ENCODE measurements around the gene AKNA.
"Not testable (repeated sequence)": the region's sequence is repeated elsewhere in the genome, so short reads cannot be mapped to it uniquely, and the experiment has no call there.

The AKNA gene

DNA sequence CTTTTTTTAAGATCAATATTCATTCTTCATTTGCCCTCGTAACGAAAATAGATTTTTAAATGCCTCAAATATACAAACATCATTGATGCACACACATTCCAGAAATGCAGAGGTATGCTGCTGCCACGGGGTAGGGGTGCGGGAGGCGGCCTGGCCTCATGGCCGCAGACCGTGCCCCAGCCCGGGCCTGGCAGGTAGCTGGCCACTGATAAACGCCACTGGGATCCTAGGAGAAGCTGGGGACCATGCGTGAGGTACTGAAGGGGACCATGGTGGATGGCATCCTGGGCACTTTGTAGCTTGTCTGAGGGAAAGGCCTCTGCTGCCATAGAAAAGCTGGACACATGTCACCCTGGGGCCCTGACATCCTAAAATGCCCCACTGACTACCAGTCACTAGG lies 51.6 kb downstream of the AKNA start:
- Histone ChIP-seq H3K4me1 (ENCODE audit: control insufficient read depth, insufficient read depth, low read length, poor library complexity, severe bottlenecking) (no peaks in the 10 kb centered on the region), H3K36me3 (ENCODE audit: control insufficient read depth, insufficient read depth, low read length) (peaks cover 44% of the 10 kb centered on the region), H3K9me3 (ENCODE audit: control insufficient read depth, low read length) (no peaks in the 10 kb centered on the region), H3K27ac (ENCODE audit: low read depth, low read length, severe bottlenecking) (no peak overlapping the region), H3K4me3 (ENCODE audit: extremely low read depth, insufficient read depth, low read length, poor library complexity, severe bottlenecking) (no peak overlapping the region)
- 85 to 86% methylated on average over 7 to 10 of the region's 10 CpGs for WGBS, 2 experiments (ENCODE audit: insufficient coverage in 2 of 2)

DNA sequence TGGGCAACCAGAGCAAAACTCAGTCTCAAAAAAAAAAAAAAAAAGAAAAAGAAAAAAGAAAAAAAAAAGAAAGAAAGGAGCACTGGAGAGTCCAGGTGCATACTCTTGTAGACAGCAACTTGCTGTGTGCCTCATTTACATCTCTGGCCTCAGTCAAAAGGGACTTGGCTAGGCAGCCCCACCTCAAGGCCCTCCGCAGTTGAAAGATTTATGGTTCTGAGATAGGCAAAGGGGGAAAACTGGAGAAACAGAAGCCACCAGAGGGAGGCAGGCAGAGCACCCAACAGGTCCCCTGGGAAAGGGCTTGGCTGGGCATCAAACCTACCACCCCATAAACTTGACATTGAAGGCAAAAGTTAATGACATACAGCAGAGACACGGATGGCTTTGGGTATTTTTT lies 52.0 kb downstream of the AKNA start:
- no peaks in the 10 kb centered on the region for H3K9me3 ChIP-seq (ENCODE audit: control insufficient read depth, low read length)
- H3K27ac ChIP-seq (ENCODE audit: low read depth, low read length, severe bottlenecking), result no peak overlapping the region
- WGBS, 2 experiments (ENCODE audit: insufficient coverage in 2 of 2), result 100% methylated on average over 1 of the region's 2 CpGs; no CpG with 5 or more reads in 1 of the 2 experiments
- H3K4me1 ChIP-seq (ENCODE audit: control insufficient read depth, insufficient read depth, low read length, poor library complexity, severe bottlenecking), result no peaks in the 10 kb centered on the region
- no peak overlapping the region for H3K4me3 ChIP-seq (ENCODE audit: extremely low read depth, insufficient read depth, low read length, poor library complexity, severe bottlenecking)
- peaks cover 41% of the 10 kb centered on the region for H3K36me3 ChIP-seq (ENCODE audit: control insufficient read depth, insufficient read depth, low read length)

DNA sequence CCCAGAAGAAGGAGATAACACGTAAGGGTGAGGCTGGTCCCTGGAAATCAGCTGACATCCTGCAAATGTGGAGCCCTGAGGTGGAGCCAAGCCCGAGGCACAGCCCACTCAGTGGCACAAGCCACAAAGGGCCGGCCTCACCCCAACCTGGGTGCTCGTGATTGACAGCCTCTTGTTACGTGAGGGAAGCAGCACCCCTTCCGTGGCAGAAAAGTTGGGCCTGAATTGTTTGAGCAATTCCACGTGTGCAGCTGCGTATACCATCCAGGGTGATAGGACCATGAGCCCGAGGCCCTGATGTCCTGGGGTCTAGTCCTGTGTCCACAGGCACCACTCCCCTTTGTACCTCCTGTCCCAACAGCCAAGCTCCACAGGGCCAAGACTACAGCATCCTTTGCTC lies 53.3 kb downstream of the AKNA start:
- WGBS, 2 experiments (ENCODE audit: insufficient coverage in 2 of 2), result 92 to 95% methylated on average over 8 to 9 of the region's 9 CpGs
- Histone ChIP-seq H3K4me3 (ENCODE audit: extremely low read depth, insufficient read depth, low read length, poor library complexity, severe bottlenecking) (no peak overlapping the region), H3K4me1 (ENCODE audit: control insufficient read depth, insufficient read depth, low read length, poor library complexity, severe bottlenecking) (no peaks in the 10 kb centered on the region)

DNA sequence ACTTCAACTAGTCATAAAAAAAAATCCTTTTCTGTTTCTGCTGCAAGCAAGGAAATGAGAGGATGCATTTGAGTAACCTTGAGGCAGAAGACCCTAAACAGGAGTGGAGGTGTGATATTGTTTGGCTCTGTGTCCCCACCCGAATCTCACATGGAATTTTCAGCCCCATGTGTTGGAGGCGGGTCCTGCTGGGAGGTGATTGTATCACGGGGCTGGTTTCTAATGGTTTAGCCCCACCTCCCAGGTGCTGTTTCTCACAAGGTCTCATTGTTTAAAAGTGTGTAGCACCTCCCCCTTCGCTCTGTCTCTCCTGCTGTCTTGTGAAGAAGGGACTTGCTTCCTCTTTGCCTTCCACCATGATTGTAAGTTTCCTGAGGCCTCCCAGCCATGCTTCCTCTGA lies 54.1 kb downstream of the AKNA start:
- no CpG with 5 or more reads among the region's 4 CpGs for WGBS, 2 experiments (ENCODE audit: insufficient coverage in 2 of 2)
- not testable (repeated sequence) for H3K4me1 ChIP-seq (ENCODE audit: control insufficient read depth, insufficient read depth, low read length, poor library complexity, severe bottlenecking); H3K27ac ChIP-seq (ENCODE audit: low read depth, low read length, severe bottlenecking)

More for the DNA sequence above, 53.3 kb downstream of the AKNA start:
- no peak overlapping the region for H3K27ac ChIP-seq (ENCODE audit: low read depth, low read length, severe bottlenecking)
- H3K9me3 ChIP-seq (ENCODE audit: control insufficient read depth, low read length), result no peaks in the 10 kb centered on the region
- peaks cover 31% of the 10 kb centered on the region for H3K36me3 ChIP-seq (ENCODE audit: control insufficient read depth, insufficient read depth, low read length)

DNA sequence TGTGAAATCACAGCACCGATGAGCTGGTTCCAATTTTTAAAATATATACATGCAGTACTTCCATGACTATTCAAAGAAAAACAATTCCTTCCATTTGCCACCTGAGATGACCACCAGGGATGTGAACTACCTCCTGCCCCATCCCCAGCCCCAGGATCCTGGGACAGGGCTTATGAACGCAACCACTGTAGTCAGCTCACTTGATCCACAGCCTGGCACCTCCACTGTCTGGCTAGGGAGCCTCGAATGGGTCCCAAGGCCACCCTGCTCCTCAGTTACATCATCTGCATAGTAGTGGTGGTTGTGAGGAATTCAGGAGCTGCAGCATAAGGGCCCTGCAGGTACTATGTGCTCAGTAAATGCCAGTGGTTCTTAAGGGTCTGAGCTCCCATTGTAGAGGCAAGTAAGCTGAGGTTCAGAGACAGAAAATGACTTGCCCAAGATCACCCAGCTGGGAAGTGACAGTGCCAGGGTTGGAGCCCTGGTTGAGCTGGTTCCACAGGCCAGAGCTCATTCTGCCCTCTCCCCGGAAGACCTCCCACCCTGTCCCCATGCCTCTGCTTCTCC lies 55.2 kb downstream of the AKNA start:
- H3K4me1 ChIP-seq (ENCODE audit: control insufficient read depth, insufficient read depth, low read length, poor library complexity, severe bottlenecking); H3K27ac ChIP-seq (ENCODE audit: low read depth, low read length, severe bottlenecking); H3K4me3 ChIP-seq (ENCODE audit: extremely low read depth, insufficient read depth, low read length, poor library complexity, severe bottlenecking); H3K9me3 ChIP-seq (ENCODE audit: control insufficient read depth, low read length): not testable (repeated sequence)
- H3K36me3 ChIP-seq (ENCODE audit: control insufficient read depth, insufficient read depth, low read length), result peaks cover 12% of the 10 kb centered on the region
- WGBS, 2 experiments (ENCODE audit: insufficient coverage in 2 of 2), result 83 to 100% methylated on average over 1 of the region's 4 CpGs

More for the DNA sequence above, 54.1 kb downstream of the AKNA start:
- not testable (repeated sequence) for H3K4me3 ChIP-seq (ENCODE audit: extremely low read depth, insufficient read depth, low read length, poor library complexity, severe bottlenecking); H3K9me3 ChIP-seq (ENCODE audit: control insufficient read depth, low read length)
- H3K36me3 ChIP-seq (ENCODE audit: control insufficient read depth, insufficient read depth, low read length), result peaks cover 23% of the 10 kb centered on the region

DNA sequence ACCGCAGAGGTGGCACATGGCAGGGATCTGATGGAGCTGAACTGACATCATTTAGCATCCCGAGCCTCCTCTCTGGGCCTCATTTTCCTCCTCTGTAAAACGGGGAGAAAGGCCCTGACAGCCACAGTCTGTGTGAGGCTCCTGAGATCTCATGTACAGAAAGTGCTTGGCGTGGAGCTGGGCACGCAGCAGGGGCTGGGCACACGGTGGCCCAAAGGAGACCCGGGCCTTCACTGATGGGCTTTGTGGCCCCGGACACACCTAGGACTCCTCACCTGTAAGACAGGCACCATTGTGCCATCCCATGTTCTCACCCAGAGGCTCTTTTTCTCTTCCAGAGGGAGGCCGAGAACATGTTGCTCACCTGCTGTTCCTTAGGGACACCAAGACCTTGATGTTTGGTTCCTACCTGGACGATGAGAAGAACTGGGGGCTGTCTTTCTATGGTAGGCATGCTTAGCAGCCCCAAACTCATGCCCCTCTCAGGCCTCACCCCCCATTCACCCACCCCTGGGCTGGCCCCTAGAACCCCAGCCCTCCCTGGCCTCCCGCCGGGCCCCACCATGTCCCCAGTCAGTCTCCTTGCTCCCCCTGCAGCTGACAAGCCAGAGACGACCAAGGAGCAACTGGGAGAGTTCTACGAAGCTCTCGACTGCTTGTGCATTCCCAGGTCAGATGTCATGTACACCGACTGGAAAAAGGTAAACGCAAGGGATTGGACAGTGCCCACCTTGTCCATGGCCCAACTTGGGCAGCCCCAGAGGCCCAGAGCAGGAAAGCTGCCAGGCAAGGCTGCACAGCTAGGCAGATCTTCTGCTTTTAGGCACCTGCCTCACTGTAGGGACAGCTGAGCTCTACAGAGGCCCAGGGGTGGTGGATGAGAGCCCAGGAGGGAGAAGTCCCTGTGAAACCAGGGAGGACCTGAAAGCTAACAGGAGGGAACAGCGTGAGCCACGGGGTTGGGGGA lies 56.3 kb downstream of the AKNA start:
- H3K4me3 ChIP-seq (ENCODE audit: extremely low read depth, insufficient read depth, low read length, poor library complexity, severe bottlenecking); H3K9me3 ChIP-seq (ENCODE audit: control insufficient read depth, low read length); H3K27ac ChIP-seq (ENCODE audit: low read depth, low read length, severe bottlenecking); H3K36me3 ChIP-seq (ENCODE audit: control insufficient read depth, insufficient read depth, low read length); H3K4me1 ChIP-seq (ENCODE audit: control insufficient read depth, insufficient read depth, low read length, poor library complexity, severe bottlenecking): not testable (repeated sequence)
- 87 to 88% methylated on average over 10 to 11 of the region's 19 CpGs for WGBS, 2 experiments (ENCODE audit: insufficient coverage in 2 of 2)

DNA sequence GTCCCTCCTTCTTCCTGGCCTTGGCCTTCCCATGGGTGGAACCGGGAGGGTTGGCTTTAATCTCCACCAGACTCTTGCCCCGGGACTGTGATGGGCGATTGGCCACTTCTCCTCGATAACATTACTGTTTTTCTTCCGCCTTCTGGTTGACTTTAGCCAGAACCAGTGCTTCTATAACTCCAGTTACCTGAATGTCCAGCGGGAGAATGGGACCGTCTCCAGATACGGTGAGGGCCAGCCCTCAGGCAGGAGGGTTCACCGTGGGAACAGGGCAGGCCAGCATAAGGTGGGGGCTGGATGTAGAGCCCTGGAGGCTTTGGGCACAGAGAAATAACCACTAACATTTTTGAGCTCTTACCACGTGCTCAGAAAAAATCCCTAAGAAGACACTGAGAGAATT lies 57.1 kb downstream of the AKNA start:
- H3K27ac ChIP-seq (ENCODE audit: low read depth, low read length, severe bottlenecking), result no peak overlapping the region
- no peaks in the 10 kb centered on the region for H3K4me1 ChIP-seq (ENCODE audit: control insufficient read depth, insufficient read depth, low read length, poor library complexity, severe bottlenecking)
- no peaks in the 10 kb centered on the region for H3K9me3 ChIP-seq (ENCODE audit: control insufficient read depth, low read length)
- WGBS, 2 experiments (ENCODE audit: insufficient coverage in 2 of 2), result 84 to 89% methylated on average over 7 to 8 of the region's 10 CpGs
- H3K4me3 ChIP-seq (ENCODE audit: extremely low read depth, insufficient read depth, low read length, poor library complexity, severe bottlenecking), result no peak overlapping the region
- H3K36me3 ChIP-seq (ENCODE audit: control insufficient read depth, insufficient read depth, low read length), result peaks cover 3% of the 10 kb centered on the region

DNA sequence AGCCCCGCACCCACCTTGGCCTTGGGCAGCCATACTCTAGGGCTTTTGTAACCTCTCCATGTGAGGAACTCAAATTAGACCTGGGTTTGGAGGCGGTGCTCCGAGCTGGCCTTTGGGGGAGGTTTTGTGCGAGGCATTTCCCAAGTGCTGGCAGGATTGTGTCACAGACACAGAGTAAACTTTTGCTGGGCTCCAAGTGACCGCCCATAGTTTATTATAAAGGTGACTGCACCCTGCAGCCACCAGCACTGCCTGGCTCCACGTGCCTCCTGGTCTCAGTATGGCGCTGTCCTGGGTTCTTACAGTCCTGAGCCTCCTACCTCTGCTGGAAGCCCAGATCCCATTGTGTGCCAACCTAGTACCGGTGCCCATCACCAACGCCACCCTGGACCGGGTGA lies 58.2 kb downstream of the AKNA start, which contains the start of gene ORM2:
Gene ORM2 (plus strand): TSS at position 245 of the 398 bp plus-strand sequence. CDS start 36 bp downstream, at position 281.
- not testable (repeated sequence) for H3K36me3 ChIP-seq (ENCODE audit: control insufficient read depth, insufficient read depth, low read length); H3K9me3 ChIP-seq (ENCODE audit: control insufficient read depth, low read length); H3K4me1 ChIP-seq (ENCODE audit: control insufficient read depth, insufficient read depth, low read length, poor library complexity, severe bottlenecking); H3K4me3 ChIP-seq (ENCODE audit: extremely low read depth, insufficient read depth, low read length, poor library complexity, severe bottlenecking); H3K27ac ChIP-seq (ENCODE audit: low read depth, low read length, severe bottlenecking)
- no CpG with 5 or more reads among the region's 10 CpGs for WGBS, 2 experiments (ENCODE audit: insufficient coverage in 2 of 2)

DNA sequence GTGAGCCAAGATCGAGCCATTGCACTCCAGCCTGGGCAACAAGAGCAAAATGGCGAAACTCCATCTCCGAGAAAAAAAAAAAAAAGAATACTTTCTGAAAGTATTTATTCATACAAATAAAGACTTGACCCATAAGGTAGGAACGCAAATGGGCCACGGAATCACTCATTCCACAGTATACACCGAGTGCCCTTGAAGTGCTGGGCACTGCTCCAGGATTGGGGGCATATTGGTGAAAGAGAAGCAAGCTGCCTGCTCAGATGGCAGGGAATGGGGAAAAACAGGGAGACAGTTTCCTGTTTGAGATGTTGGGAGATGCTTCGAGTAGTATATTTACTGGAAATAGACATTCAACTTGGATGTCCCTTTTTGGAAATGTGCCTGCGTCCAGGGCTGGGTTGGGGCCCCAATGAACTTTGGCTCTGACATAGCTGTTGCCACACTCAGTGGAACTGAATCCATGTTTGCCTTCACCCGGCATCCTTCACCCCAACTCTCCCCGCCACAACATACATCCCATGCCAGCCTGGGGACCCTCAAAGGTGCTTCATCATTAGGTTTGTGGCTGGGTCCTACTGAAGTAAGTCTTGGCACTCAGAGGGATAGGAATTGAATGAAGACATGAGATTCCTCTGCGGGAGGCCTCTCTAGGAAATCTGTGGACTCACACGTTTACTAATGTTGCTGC lies 58.7 kb downstream of the AKNA start:
- not testable (repeated sequence) for H3K4me1 ChIP-seq (ENCODE audit: control insufficient read depth, insufficient read depth, low read length, poor library complexity, severe bottlenecking); H3K27ac ChIP-seq (ENCODE audit: low read depth, low read length, severe bottlenecking); H3K9me3 ChIP-seq (ENCODE audit: control insufficient read depth, low read length); H3K36me3 ChIP-seq (ENCODE audit: control insufficient read depth, insufficient read depth, low read length); H3K4me3 ChIP-seq (ENCODE audit: extremely low read depth, insufficient read depth, low read length, poor library complexity, severe bottlenecking)
- WGBS, 2 experiments (ENCODE audit: insufficient coverage in 2 of 2), result 100% methylated on average over 1 to 3 of the region's 12 CpGs

DNA sequence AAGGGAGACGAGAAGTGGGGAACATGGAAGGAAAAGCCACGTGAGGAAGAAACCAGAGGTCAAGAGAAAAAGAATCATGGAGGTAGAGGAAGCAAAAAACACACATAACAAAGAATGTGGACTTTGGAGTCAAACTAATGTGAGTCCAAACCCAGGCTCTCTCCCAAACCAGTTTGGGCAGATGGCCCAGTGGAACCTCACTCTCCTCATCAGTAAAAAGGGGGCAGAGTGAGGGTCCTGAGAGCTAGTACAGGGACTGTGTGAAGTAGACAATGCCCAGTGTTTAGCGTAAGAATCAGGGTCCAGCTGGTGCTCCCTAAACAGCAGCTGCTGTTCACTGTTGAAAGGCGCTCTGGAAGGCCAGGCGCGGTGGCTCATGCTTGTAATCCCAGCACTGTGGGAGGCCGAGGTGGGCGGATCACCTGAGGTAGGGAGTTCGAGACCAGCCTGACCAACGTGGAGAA lies 59.4 kb downstream of the AKNA start:
- not testable (repeated sequence) for H3K4me1 ChIP-seq (ENCODE audit: control insufficient read depth, insufficient read depth, low read length, poor library complexity, severe bottlenecking); H3K4me3 ChIP-seq (ENCODE audit: extremely low read depth, insufficient read depth, low read length, poor library complexity, severe bottlenecking); H3K9me3 ChIP-seq (ENCODE audit: control insufficient read depth, low read length); H3K27ac ChIP-seq (ENCODE audit: low read depth, low read length, severe bottlenecking); H3K36me3 ChIP-seq (ENCODE audit: control insufficient read depth, insufficient read depth, low read length)
- WGBS, 2 experiments (ENCODE audit: insufficient coverage in 2 of 2), result 95 to 97% methylated on average over 7 to 10 of the region's 10 CpGs

All from mesodermal cell (in vitro differentiated cells).